Mesendoderm (in vitro differentiated cells): Measurements from ENCODE around the gene ADCY3. TPM values are rescaled to one million over a fixed set of nuclear protein-coding genes. Genes with fewer than 3 reads are reported as not detected.

ENCODE experiments used
- DNase-seq: peaks from one replicate; pipeline ENCODE4 v3.0.0; 2013
- H2AK5ac ChIP-seq: 2 replicates; pipeline ENCODE4 v1.6.1; 2013; ENCODE audit warnings: low read length, inconsistent platforms
- H2BK120ac ChIP-seq: 2 replicates; pipeline ENCODE4 v1.6.1; 2013; ENCODE audit warnings: low read depth, mild to moderate bottlenecking, low read length, moderate library complexity, mixed read lengths
- H2BK15ac ChIP-seq: replicated peaks from 2 replicates; pipeline ENCODE4 v1.6.1; 2013; ENCODE audit warnings: low read depth, mild to moderate bottlenecking, moderate library complexity
- H2BK5ac ChIP-seq: 2 replicates; pipeline ENCODE4 v1.6.1; 2013; ENCODE audit warnings: low read length, inconsistent platforms
- H3K18ac ChIP-seq: 2 replicates; pipeline ENCODE4 v1.6.1; 2013; ENCODE audit warnings: mild to moderate bottlenecking, low read length, mixed read lengths
- H3K23ac ChIP-seq: one replicate; pipeline ENCODE4 v1.6.1; 2013; ENCODE audit warnings: low read length
- H3K27ac ChIP-seq: 2 replicates; pipeline ENCODE4 v1.5.1; 2013; ENCODE audit warnings: low read depth, mild to moderate bottlenecking, inconsistent platforms, low read length, moderate library complexity
- H3K27me3 ChIP-seq: 2 replicates; pipeline ENCODE4 v1.6.1; 2013; ENCODE audit warnings: low read length, control low read depth, mild to moderate bottlenecking, inconsistent platforms; ENCODE audit not compliant: insufficient read depth, poor library complexity
- H3K36me3 ChIP-seq: 2 replicates; pipeline ENCODE4 v1.6.1; 2013; ENCODE audit warnings: low read length, inconsistent platforms; ENCODE audit not compliant: control insufficient read depth, insufficient read depth
- H3K4ac ChIP-seq: one replicate; pipeline ENCODE4 v1.6.1; 2013; ENCODE audit warnings: low read depth, mild to moderate bottlenecking, low read length, moderate library complexity
- H3K4me1 ChIP-seq: 2 replicates; pipeline ENCODE4 v1.6.1; 2013; ENCODE audit warnings: low read depth, low read length, inconsistent platforms; ENCODE audit not compliant: control insufficient read depth
- H3K4me2 ChIP-seq: 2 replicates; pipeline ENCODE4 v1.6.1; 2013; ENCODE audit warnings: low read length
- H3K4me3 ChIP-seq: 2 replicates; pipeline ENCODE4 v1.5.1; 2013; ENCODE audit warnings: mild to moderate bottlenecking, low read length
- H3K56ac ChIP-seq: one replicate; pipeline ENCODE4 v1.6.1; 2013; ENCODE audit warnings: low read length
- H3K79me1 ChIP-seq: 2 replicates; pipeline ENCODE4 v1.6.1; 2013; ENCODE audit warnings: low read length, inconsistent platforms
- H3K79me2 ChIP-seq: 2 replicates; pipeline ENCODE4 v1.6.1; 2013; ENCODE audit warnings: mild to moderate bottlenecking, low read length; ENCODE audit not compliant: control insufficient read depth, insufficient read depth
- H3K9ac ChIP-seq: 2 replicates; pipeline ENCODE4 v1.6.1; 2013; ENCODE audit warnings: low read length, inconsistent platforms
- H4K5ac ChIP-seq: one replicate; pipeline ENCODE4 v1.6.1; 2013; ENCODE audit warnings: low read length
- H4K8ac ChIP-seq: one replicate; pipeline ENCODE4 v1.6.1; 2013; ENCODE audit warnings: low read depth, mild to moderate bottlenecking, control low read depth, low read length, moderate library complexity
- WGBS: extraction: QIAGEN DNeasy Blood & Tissue Kit; methylation state at CpG from one replicate; pipeline ENCODE4 v1.1.7; 2013; ENCODE audit warnings: low lambda C conversion rate, missing lambda C conversion rate; ENCODE audit not compliant: insufficient coverage; ENCODE audit errors: extremely low coverage; 5-methylcytosine and 5-hydroxymethylcytosine counted together
- polyA plus RNA-seq, 2 experiments: library from polyadenylated mRNA; stranded (reverse); fragments of 200-250 nt; gene quantifications; one replicate each; pipeline ENCODE4 v1.2.3, GENCODE V29; 2013

Gene ADCY3
- 17.0 TPM for polyA plus RNA-seq (2013, experiment 1 of 2)
- 18.1 TPM for polyA plus RNA-seq (2013, experiment 2 of 2)

DNA sequence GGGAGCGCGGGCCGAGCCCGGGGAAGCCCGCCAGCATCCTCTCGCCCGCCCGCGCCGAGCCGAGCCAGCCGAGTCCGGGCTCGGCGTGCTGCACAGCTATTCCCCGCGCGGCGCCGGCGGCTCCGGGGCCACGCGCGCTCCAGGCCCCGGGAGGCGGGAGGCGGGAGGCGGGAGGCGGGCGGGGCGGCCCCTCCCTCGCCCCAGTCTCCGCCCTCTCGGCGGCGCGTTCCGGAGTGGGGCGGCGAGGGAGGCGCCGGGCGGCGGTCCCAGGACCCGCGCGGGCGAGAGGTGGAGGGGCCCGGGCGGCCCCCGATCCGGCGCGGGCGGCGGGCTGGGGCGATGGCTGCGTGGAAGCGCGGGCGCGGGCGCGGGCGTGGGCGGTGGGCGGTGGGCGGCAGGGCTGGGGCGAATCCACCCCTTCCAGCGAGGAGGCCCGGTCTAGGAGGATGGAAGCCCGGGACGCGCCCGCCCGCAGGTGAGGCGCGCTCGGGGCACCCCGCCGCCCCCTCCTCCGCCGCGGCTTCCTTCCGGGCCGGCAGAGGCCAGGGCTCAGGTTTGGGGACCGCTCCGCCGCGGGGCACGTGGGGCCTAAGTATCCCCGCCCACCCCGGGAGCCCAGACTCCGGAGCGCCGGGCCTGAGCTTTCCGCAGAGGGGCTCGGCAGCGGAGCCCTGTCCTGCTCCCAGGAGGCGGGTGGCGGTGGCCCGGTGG, at the start of gene ADCY3:
TSS of gene ADCY3 (minus strand) at position 140 of the 711 bp plus-strand sequence. CDS start 1,250 bp downstream, outside the sequence.
- Histone ChIP-seq H3K4me2 (peak within 1 kb of the TSS; percentile 70), H3K9ac (peak within 1 kb of the TSS; percentile 79), H2BK15ac (no peak within 1 kb of the TSS), H3K27ac (no peak within 1 kb of the TSS), H4K8ac (no peak within 1 kb of the TSS), H3K4ac (peak within 1 kb of the TSS; percentile 43), H3K23ac (no peak within 1 kb of the TSS), H3K79me1 (peaks cover 5% of the 10 kb centered on the region), H3K79me2 (peaks cover 5% of the 10 kb centered on the region), H2AK5ac (no peak within 1 kb of the TSS), H2BK5ac (no peak within 1 kb of the TSS), H3K36me3 (no peaks in the 10 kb centered on the region), H3K56ac (peak within 1 kb of the TSS; percentile 92), H3K4me3 (peak within 1 kb of the TSS; percentile 42), H2BK120ac (no peak within 1 kb of the TSS), H3K27me3 (no peaks in the 10 kb centered on the region), H3K4me1 (no peaks in the 10 kb centered on the region), H4K5ac (no peak within 1 kb of the TSS), H3K18ac (peak within 1 kb of the TSS; percentile 78)
- no CpG with 5 or more reads among the region's 103 CpGs for WGBS
- peak; percentile 48 for DNase-seq

DNA sequence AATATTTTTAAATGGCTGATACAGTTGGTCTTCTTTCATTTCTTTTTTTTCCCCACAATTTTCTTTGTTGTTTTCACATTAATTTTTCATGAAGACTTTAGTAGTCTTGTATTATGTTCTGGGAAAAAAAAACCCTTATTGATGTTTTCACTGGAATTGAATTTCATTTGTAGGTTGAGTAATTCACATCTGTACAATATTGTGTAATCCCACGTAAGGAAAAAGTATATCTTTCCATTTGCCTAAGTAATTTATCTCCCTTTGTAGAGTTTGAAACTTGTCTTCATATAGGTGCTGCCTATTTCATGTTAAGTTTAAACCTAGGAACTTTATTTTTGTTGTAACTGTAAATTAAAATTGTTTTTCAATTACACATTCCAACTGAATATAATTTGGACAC, 49.7 kb upstream of the ADCY3 start:
- H3K18ac ChIP-seq, result no peak overlapping the region
- no peak overlapping the region for H3K4me2 ChIP-seq
- H3K27me3 ChIP-seq, result no peaks in the 10 kb centered on the region
- no peak overlapping the region for H2BK5ac ChIP-seq
- H3K56ac ChIP-seq, result no peak overlapping the region
- H2BK120ac ChIP-seq, result no peak overlapping the region
- H2AK5ac ChIP-seq, result no peak overlapping the region
- H3K79me1 ChIP-seq, result peaks cover 6% of the 10 kb centered on the region
- peaks cover 2% of the 10 kb centered on the region for H3K4me1 ChIP-seq
- H3K79me2 ChIP-seq, result peaks cover 4% of the 10 kb centered on the region
- no peak for DNase-seq
- no peak overlapping the region for H3K4ac ChIP-seq
- H3K36me3 ChIP-seq, result no peaks in the 10 kb centered on the region
- no peak overlapping the region for H4K8ac ChIP-seq
- no peak overlapping the region for H3K23ac ChIP-seq
- H3K9ac ChIP-seq, result no peak overlapping the region
- H4K5ac ChIP-seq, result no peak overlapping the region
- no peak overlapping the region for H2BK15ac ChIP-seq
- no CpG with 5 or more reads among the region's 1 CpG for WGBS
- H3K27ac ChIP-seq, result no peak overlapping the region
- H3K4me3 ChIP-seq, result no peak overlapping the region

DNA sequence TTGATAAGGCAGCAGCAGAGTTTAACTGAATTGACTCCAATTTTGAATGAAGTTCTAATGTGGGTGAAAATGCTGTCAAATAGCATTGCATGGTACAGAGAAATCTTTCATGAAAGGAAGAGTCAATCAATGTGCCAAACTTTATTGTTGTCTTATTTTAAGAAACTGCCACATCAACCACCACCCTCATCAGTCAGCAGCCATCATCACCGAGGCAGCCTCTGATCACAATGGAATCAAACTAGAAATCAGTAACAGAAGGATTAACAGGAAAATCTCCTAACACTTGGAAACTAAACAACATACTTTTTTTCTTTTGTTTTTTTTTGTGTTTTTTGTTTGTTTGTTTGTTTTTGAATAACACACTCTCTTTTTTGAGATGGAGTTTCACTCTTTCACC, 41.9 kb upstream of the ADCY3 start:
- Histone ChIP-seq H3K27me3 (no peaks in the 10 kb centered on the region), H2BK120ac (no peak overlapping the region), H3K4me1 (no peaks in the 10 kb centered on the region), H3K4me2 (no peak overlapping the region), H3K18ac (no peak overlapping the region), H3K9ac (no peak overlapping the region), H4K5ac (no peak overlapping the region), H3K27ac (no peak overlapping the region), H3K4ac (no peak overlapping the region), H3K56ac (no peak overlapping the region), H3K79me1 (no peaks in the 10 kb centered on the region), H2AK5ac (no peak overlapping the region), H4K8ac (no peak overlapping the region), H2BK15ac (no peak overlapping the region), H3K23ac (no peak overlapping the region), H3K36me3 (peaks cover 3% of the 10 kb centered on the region), H3K4me3 (no peak overlapping the region), H2BK5ac (no peak overlapping the region), H3K79me2 (no peaks in the 10 kb centered on the region)
- WGBS, result no CpG with 5 or more reads among the region's 1 CpG
- DNase-seq, result no peak

DNA sequence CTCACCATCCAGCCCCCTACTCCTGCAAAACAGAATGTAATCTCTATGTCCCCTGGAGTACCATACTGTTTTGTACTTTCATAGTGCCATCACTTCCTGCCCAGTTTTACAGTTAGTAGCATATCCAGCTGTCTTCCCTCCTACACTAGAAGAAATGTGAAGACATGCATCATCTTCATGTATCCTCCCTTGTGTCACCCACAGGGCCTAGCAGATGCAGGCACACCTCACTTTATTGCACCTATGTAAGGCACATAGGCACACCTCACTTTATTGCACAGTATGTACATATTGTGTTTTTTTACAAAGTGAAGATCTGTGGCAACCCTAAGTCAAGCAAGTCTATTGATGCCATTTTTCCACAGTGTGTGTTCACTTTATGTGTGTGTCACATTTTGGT, 39.7 kb upstream of the ADCY3 start:
- Histone ChIP-seq H3K18ac (no peak overlapping the region), H3K36me3 (peaks cover 4% of the 10 kb centered on the region), H3K4me2 (no peak overlapping the region), H3K56ac (no peak overlapping the region), H3K27me3 (no peaks in the 10 kb centered on the region), H3K4ac (no peak overlapping the region), H3K4me1 (no peaks in the 10 kb centered on the region), H2AK5ac (no peak overlapping the region), H3K79me2 (no peaks in the 10 kb centered on the region), H3K9ac (no peak overlapping the region), H4K5ac (no peak overlapping the region), H3K23ac (no peak overlapping the region), H2BK120ac (no peak overlapping the region), H2BK15ac (no peak overlapping the region), H3K79me1 (no peaks in the 10 kb centered on the region), H4K8ac (no peak overlapping the region), H3K27ac (no peak overlapping the region), H3K4me3 (no peak overlapping the region), H2BK5ac (no peak overlapping the region)
- DNase-seq, result no peak

DNA sequence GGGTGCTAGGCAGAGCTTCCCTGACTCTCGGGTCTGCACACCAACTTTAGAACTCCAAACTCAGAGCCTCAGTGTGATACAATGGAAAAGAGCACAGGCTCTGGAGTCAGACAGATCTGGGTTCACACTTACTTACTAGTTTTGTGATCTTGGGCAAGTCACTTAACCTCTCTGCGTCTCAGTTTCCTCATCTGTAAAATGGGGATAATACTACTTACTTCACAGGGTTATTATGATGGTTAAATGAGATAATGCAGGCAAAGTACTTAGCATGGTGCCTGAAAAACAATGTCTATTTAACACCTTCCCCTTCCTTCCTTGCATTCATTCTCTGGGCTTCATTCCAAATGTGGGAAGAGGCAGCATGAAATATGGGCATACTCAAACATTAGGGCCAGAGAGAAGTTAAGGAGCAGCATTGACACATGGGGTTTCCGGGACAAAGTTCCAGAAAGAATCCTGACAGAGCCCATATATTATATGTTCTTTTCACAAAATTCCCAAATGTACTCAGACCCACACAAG, 38.4 kb upstream of the ADCY3 start:
- H2BK120ac ChIP-seq, result no peak overlapping the region
- H3K9ac ChIP-seq, result no peak overlapping the region
- no peak overlapping the region for H2AK5ac ChIP-seq
- H3K4me2 ChIP-seq, result no peak overlapping the region
- no peak overlapping the region for H2BK15ac ChIP-seq
- no peak overlapping the region for H3K23ac ChIP-seq
- H3K4ac ChIP-seq, result no peak overlapping the region
- H4K5ac ChIP-seq, result no peak overlapping the region
- no peak for DNase-seq
- no peak overlapping the region for H2BK5ac ChIP-seq
- no peaks in the 10 kb centered on the region for H3K79me1 ChIP-seq
- H3K36me3 ChIP-seq, result peaks cover 4% of the 10 kb centered on the region
- no peaks in the 10 kb centered on the region for H3K4me1 ChIP-seq
- no peak overlapping the region for H3K18ac ChIP-seq
- H4K8ac ChIP-seq, result no peak overlapping the region
- no CpG with 5 or more reads among the region's 3 CpGs for WGBS
- H3K4me3 ChIP-seq, result no peak overlapping the region
- H3K27me3 ChIP-seq, result no peaks in the 10 kb centered on the region
- no peak overlapping the region for H3K56ac ChIP-seq
- no peaks in the 10 kb centered on the region for H3K79me2 ChIP-seq
- no peak overlapping the region for H3K27ac ChIP-seq

DNA sequence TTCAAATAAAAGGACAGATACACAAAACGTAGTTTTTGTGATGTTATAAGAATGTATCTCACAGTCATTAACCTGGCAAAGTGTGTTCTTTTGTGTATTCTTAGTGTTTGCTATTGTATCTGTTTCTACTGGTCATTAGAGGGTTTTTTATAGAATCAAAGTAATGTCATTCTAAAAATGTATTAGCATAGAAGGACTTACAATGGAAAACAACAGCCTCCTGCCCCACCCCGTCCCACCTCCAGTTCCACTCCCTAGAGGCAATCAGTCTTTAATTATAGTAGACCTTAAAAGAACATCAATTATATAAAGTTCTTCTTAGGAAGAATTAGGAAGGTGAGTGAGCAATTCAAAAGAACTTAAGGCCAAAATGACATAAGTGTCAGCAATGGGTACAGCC, 37.9 kb upstream of the ADCY3 start:
- WGBS, result no CpG with 5 or more reads among the region's 2 CpGs
- no peaks in the 10 kb centered on the region for H3K79me2 ChIP-seq
- no peak overlapping the region for H2BK120ac ChIP-seq
- H2BK5ac ChIP-seq, result no peak overlapping the region
- no peaks in the 10 kb centered on the region for H3K27me3 ChIP-seq
- no peak overlapping the region for H3K27ac ChIP-seq
- H3K4me2 ChIP-seq, result no peak overlapping the region
- H3K79me1 ChIP-seq, result no peaks in the 10 kb centered on the region
- H3K4me3 ChIP-seq, result no peak overlapping the region
- H3K9ac ChIP-seq, result no peak overlapping the region
- H3K56ac ChIP-seq, result no peak overlapping the region
- H4K8ac ChIP-seq, result no peak overlapping the region
- H2AK5ac ChIP-seq, result no peak overlapping the region
- H3K36me3 ChIP-seq, result peaks cover 4% of the 10 kb centered on the region
- no peak overlapping the region for H3K4ac ChIP-seq
- no peak overlapping the region for H4K5ac ChIP-seq
- H3K4me1 ChIP-seq, result no peaks in the 10 kb centered on the region
- H3K23ac ChIP-seq, result no peak overlapping the region
- DNase-seq, result no peak
- no peak overlapping the region for H3K18ac ChIP-seq
- no peak overlapping the region for H2BK15ac ChIP-seq
